SIG-M5 treated with dmso at 0.1 percent for 504 hours (cell line): ENCODE results near the gene HAGH.
"Not testable (repeated sequence)": the region's sequence is repeated elsewhere in the genome, so short reads cannot be mapped to it uniquely, and the experiment has no call there.

Experiments
- DNase-seq: peaks from one replicate; lab custom pipeline; 2025; ENCODE audit not compliant: unreplicated experiment; lab: John Stamatoyannopoulos, UW

HAGH gene

DNA sequence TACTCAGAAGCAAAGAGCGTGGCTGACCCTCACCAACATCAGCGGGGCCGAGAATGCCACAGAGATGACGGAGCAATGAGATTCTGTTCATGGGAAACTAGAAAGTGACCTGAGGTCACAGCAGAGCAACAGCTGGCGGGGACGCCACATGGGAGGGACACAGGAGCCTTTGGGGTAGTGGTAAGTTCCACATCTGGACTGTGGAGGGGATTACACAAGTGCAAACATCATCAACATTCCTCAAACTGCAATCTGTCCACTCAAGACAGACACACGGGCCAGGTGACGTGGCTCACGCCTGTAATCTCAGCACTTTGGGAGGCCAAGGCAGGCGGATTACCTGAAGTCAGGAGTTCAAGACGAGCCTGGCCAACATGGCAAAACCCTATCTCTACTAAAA is 11.2 kb downstream of the HAGH start:
- DNase-seq = no peak

DNA sequence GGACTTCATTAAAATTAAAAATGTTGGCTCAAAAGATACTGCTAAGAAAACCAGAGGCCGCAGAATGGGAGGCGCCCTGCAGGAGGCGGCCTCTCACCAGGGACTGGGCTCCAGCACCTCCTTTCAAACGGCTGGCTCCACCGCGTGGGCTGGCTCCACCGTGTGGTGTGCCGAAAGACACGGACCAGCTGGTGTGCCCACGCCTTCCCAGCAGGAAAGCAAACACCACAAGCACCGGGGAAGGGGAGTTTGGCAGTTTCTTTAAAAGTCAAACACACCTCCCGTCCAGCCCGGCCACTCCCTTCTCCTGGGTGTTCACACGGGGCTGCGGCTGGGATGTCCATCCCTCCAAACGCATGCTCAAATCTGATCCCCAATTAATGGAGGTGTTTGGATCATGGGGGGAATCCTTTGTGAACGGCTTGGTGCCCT is 13.9 kb downstream of the HAGH start:
- peak; percentile 27 for DNase-seq

DNA sequence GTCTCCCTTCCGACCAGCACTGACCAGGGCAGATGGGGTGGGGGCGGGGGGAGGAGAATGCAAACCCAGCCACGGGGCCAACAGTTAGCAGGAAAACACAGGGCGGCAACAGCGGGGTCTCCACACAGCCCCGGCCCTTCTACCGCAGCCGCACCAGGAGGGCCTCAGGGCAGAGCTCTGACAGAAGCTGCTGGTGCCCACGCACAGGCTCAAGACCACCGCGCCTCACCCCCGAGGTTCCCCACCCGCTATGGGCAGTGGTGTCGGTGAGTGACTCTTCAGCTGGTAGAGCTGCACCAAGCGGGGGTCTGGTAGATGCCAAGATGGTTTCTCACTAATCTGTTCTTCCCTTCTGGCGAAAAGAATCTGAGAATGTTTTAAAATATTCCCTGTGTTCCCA is 16.1 kb downstream of the HAGH start:
- no peak for DNase-seq

DNA sequence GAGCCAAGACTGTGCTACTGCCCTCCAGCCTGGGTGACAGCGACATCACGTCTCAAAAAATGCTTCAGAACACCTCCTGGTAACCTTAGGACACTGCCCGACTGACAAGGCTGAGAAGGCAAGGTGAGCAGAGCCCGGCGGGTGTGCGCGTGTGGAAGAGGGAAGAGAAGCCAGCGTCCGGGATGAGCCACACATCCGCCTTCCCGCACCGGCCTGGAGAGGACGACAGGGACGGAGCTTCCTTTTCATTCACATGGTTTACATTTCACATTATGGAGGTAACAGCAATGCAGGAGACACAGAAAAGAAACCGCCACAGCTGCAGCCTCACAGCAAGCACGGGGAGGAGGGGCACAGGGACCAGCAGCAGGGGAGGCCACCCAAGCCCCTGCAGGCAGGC is 16.5 kb downstream of the HAGH start:
- DNase-seq = no peak

DNA sequence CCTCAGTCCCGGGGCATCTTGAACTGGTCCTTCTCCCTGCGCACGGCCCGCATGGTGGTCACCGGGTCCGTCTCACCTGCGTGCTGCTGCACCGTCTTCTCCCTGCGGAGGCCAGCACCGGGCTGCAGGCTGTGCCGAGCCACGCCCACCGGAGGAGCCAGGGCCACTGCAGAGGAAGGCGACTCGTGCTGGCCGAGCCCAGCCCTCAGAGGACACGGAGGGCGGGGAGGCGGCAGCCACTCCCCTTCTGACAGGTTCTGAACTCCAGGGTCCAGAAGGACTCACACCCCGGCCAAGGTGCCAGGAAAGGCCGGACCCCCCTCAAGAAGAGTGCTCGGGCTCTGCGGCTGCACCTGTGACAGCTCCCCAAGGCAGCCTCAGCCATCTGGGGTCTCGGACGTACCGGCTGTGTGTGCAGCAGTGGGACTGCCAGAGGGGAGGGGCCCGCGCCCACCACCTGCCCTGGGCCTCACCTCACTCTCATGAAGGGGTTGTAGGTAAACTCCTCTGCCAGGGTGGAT is 17.3 kb downstream of the HAGH start:
- no peak for DNase-seq

DNA sequence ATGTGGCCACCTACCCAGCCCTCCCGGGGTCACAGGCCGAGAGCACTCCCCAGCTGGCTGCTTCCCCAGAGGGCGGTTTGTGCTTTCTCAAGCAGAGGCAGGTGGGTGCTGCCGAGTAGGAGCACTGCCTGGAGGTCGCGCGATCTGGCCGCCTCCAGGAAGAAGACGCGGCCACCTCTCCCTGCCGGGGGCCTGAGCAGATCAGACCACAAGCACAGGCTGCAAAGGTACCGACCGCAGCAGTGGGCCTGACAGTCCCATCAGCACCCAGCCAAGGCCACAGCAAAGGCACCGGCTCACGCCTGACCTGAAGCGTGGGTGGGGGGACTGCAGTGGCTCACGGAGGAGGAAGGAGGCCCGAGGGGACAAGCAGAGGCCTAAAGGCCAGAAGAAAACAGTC is 17.9 kb downstream of the HAGH start:
- DNase-seq = no peak

DNA sequence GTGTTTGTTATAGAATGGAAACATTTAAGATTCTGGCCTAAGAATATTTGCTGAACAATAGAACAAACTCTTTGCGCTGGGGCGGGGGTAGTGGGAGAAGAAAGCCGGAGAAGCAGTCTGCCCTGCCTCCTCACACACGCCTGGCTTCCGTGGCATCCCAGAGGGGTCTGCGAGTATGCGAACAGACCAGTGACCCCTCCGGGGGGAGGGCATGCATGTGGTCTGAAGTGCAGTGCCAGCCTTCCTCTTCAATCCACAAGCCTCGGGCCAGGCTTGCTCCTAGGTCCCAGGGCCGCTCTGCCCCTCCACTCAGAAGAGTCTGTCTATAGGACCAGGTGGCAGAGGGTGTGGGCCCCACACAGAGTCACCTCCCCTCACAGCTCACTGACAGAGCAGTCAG is 19.0 kb downstream of the HAGH start:
- DNase-seq = no peak

DNA sequence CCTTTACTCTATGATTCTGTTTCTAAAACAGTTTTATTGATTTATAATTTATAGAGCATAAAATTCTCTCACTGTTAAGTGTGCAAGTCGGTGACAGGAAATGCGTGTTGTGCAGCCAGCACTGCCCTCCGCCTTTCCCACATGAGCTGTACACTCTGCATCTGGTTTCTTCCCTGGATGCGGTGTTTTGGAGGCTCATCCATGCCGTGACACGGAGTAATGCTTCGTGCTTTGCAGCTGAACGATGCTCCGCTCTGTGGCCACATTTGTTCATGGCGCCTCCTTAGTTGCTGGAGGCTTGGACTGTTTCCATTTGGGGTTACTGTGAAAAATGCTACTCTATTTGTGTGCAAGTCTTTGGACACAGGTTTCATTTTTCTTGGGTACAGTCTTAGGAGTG is 25.9 kb downstream of the HAGH start:
- DNase-seq = no peak

DNA sequence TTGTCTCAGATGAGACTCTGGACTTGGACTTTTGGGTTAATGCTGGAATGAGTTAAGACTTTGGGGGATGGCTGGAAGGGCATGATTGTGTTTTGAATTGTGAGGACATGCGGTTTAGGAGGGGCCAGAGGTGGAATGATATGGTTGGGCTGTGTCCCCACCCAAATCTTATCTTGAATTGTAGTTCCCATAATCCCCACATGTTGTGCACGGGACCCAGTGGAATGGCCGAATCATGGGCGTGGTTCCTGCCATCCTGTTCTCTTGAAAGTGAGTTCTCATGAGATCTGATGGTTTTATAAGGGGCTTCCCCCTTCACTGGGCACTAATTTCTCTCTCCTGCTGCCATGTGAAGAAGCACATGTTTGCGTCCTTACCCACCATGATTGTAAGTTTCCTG is 27.4 kb downstream of the HAGH start:
- not testable (repeated sequence) for DNase-seq

DNA sequence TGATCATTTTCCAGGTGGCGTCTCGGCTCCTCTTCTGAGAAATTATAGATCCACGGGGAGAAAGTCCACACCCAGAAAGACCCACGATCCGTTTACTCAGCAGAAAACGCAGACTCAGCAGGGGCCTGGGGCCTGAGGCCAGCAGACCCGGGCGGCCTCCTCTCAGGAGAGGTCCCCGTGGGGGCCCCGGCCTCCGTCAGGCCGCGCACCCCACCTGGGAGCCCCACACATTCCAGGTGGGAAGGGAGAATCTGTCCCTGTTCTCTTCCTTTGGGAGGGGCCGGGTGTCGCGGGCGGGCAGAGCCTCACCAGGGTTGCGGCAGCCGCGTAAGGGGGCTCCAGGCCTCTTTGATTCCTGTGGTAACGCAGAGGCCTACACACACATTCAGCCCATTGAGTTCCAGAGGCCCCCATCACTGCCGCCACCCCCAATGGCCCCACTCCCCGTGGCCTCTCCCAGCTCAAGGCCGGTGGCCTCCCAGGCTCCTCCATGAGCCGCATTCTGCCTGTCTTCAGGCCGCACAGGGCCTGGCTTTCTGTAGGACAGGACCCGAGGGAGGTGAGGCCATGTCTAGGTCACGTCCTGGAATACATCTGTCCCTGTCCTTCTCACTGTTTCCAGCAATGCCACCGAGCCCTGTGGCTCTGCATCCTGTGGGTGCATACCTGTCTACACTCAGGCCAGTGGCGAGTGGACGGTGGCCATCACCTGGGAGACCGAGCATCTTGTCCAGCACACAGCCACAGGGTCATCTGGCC is 31.5 kb downstream of the HAGH start:
- DNase-seq = no peak

DNA sequence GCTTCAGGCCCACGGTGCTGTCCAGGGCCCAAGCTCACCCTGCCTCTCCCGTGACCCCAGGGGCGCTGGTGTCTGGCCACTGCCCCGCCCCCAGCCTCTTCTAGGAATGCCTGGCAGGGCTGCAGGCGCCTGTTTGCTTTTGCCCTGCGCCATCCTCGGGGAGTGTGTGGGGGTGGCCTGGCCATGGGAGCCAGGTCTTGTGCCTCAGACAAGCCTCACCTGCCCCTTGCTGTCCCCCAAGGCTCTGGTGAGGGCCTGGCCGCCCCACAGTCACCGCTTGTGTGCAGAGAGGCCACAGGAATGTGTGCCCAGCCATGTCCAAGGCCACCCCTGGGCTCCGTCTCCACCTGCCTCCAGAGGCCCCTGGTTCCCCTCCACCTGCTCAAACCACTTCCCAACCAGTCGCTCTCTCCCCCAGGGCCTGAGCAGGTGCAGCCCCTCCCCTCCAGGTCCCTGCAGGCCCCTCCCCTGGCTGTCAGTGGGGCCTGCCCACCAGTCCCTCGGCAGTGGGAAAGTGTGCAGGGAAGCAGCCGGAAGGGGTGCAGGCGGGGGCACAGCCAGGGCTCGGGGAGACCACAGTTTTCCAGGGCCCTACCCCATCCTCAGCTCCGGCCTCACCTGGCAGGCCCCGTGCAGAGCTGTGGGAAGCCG is 32.3 kb downstream of the HAGH start:
- no peak for DNase-seq

DNA sequence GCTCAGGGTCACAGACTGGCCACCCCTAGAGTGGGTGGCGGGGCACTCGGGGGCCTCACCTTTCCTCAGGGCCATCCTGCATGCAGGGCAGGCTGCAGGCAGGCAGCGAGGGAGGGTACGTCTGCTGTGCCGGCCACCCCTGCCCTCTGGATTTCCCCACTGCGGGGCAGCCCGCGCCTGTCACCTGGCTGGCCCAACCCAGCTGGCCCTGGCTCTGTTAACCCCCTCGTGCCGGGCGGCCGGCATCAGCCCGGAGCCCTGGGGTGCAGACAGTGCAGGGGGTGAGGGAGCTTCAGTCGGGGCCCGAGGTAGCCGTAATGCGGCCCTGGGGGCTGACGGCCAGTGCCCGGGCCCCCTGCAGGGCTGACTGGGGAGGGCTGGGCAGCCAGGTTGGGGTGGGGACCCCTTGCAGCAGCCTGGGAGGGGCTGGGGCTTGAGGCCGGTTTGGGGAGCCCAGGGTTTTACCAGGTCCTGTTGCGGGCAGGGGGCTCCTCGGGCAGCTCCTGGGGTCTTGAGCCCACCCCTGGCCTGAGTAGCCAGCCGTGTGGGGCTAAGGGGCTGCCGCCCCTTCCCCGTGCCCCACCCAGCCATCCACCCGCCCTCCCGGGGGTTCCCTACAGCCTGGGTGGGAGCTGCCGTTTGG is 32.9 kb downstream of the HAGH start, which contains the start of gene IGFALS:
TSS of gene IGFALS (minus strand) at position 128 of the 643 bp plus-strand sequence. CDS start at position 75, 53 bp downstream.
- no peak for DNase-seq

DNA sequence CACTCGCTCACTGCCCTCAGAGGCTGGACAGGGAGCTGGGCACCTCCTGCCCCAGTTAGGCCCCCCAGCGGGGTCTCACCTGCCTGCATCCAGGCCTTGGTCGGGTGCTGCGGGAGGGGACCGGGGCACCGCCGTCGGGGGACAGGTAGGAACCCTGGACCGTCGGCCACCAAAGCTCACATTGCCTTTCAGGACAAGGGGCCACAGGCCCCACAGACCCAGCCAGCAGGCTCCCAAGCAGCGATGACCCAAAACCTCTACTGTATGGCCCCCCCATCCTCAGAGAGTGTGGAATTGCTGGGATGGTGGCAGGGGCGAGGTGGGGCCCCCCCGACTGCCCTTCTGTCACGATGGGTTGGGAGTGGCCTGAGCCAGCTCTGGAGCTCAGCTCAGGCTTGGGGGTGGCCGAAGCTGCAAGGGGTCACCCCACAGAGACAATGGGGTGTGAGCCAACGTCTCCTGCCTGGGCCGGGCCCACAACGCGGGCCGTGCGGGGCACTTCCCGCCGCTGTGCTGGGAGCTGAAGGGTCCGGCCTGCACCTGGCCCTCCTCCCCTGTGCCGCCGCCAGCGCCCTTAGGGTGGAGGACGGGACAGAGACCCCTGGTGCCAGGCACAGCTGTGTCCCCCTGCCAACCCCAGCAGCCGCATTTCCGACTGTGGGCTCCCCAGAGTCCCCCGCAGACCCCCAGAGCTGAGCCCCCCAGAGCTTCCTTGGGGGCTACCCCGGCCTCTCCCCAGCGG is 33.6 kb downstream of the HAGH start:
- DNase-seq = no peak

DNA sequence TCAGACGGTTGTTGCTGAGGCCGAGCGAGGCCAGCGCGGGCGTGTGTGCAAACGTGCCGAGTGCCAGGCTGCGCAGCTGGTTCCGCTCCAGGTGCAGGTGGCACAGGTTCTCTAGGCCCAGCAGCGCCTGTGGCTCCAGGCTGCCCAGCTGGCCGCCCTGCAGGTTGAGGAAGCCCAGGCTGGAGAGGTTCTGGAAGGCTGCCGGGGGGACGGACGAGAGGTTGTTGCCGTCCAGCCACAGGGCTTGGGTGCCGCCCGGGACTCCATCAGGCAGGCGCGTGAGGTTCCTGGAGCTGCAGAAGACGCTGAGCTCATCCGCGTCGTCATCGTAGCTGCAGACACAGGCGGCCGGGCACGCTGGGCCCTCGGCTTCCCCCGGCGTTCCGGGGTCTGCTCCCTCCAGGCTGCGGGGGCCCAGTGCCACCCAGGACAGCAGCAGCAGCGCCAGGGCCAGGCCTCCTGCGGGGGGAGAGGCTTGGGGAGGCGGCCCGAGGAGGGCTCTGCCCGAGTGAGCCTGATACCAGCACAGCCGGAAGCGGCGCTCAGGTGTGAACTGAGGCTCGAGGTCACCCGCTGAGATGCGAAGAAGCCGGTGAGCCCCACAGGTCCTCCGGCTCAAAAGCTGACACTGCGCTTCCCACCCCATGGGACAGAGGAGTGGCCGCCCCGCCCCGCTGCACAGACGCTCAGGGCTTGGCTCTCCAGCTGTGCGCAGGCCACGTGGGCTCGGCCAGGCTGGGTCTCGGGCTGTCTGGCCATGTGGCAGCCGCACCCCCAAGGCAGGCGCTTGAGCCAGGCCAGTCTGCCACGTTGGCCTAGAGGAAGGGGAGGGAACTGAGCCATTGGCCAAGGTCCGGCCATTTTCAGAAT is 34.4 kb downstream of the HAGH start:
- DNase-seq = no peak

DNA sequence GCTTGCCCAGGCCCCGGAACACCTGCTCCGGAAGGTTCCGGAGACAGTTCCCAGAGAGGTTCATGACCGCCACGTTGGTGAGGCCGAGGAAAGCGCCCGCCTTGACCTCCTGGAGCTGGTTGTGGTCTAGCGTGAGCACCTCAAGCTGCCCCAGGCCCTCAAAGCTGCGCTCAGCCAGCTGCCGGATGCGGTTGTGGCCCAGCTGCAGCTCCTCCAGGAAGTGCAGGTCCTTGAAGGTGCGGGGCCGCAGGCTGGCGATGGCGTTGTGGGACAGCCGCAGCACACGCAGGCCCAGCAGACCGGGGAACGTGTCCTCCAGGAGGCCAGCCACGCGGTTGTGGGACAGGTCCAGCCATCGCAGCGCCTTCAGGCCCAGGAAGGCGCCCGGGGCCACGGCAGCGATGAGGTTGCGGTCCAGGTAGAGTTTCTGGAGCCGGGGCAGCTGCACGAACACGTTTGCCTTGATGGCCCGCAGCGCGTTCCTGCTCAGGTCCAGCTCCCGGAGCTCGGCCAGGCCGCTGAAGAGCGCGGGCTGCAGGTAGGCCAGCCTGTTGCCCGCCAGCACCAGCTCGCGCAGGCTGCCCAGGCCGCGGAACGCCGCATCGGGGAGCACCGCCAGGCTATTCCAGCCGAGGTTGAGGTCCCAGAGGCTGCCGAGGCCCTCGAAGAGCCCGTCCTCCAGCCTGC is 35.2 kb downstream of the HAGH start:
- DNase-seq = no peak

DNA sequence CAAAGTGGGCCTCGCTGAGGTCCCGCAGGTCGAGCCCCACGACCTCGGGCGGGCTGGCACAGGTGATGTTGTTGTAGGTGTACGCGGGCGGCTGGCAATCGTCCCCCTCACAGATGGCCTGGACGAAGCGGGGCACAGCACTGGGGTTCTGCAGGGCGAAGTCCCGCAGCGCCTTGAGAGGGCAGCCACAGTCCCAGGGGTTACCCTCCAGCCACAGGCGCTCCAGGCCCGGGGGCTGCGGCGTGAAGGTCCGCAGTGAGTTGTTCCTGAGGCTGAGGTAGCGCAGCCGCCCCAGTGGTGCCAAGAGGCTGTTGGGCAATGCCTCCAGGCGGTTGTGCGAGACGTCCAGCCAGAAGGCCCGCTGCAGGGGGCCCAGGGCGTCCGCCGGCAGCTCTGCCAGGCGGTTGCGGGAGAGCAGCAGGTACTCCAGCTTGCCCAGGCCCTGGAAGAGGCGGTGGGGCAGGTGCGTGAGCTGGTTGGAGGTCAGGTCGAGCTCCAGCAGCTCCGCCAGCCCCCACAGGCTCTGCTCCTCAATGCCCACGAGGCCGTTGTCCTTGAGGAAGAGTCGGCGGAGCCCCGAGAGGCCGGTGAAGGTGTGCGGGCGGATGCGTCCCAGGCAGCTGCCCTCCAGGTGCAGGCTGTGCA is 35.9 kb downstream of the HAGH start:
- DNase-seq = no peak

DNA sequence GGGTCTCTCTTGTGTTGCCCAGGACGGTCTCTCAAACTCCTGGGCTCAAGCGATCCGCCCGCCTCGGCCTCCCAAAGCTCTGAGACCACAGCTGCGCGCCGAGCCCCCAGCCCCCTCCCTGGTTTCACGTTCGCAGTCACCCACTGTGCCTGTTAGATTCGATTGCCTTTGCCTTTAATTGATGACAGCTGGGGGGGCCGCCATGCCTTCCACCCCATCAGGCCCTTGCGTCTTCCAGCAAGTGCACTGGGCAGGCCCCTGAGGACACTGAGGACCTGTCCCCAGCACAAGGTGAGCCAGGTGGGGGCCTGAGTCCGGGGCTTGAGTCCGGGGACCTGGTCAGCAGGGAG is 36.4 kb downstream of the HAGH start:
- no peak for DNase-seq

DNA sequence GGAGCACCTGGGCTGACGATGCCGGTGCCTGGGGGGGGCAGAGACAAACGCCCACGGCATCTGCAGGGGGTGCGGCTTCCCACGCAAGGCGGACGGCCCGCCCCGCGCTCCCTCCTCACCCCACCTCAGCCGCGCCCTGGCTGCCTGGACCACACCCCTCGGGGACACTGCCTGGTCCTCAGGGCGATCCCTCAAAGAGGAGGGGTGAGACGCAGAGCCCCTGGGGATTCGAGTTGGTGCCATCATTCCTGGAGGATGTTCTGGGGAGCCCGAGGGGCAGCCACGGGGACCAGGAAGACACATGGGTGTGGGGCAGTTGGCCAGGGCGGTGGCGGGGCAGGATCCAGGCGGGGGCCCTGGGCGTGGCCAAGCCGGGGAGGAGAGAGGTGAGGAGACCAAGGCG is 37.0 kb downstream of the HAGH start:
- no peak for DNase-seq

DNA sequence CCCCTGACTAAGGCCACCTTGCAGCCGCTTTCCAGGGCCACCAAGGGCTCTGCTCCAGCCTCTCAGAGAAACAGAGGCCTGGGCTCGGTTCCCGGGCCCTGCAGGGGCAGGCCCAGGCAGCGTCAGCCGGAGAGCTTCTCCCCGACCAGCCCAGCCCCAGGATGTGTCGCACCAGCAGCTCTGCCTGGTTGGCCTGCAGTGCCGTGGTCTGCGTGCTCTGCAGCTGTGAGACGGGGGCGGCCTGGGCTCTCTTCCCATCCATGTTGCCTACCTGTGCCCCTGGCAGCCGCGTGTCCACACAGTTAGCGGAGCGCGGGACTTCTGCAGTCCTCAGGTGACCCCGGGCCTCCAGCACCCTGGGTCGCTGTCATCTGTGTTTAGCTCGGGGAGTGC is 37.9 kb downstream of the HAGH start:
- DNase-seq = no peak
